CD4-positive, alpha-beta T cell (primary cell): ENCODE results near the gene KCTD21. TPM values are rescaled to one million over a fixed set of nuclear protein-coding genes. Genes with fewer than 3 reads are reported as not detected.
A peak's percentile ranks its signal among the peaks of the same experiment; 100 is the strongest.

Source experiments
- ATAC-seq: fragments of 200-7000 bp; cut with Tn5 transposase; one replicate; pipeline ENCODE4 v1.10.0; 2022; ENCODE audit warnings: mild to moderate bottlenecking; ENCODE audit not compliant: poor library complexity
- CTCF ChIA-PET: fragments of 350-600 bp; sonication (Branson Sonifier 250); formaldehyde crosslinking; loops from one replicate; lab custom pipeline; 2021; ENCODE audit warnings: antibody characterized with exemption, inconsistent platforms; lab: Charles Lee
- POLR2A ChIA-PET: fragments of 350-600 bp; sonication (Branson Sonifier 250); formaldehyde crosslinking; loops from one replicate; lab custom pipeline; 2021; ENCODE audit warnings: antibody characterized with exemption, inconsistent platforms; lab: Charles Lee
- DNase-seq, 14 experiments: peaks; one replicate each; pipeline ENCODE4 v3.0.0-alpha.2; 2013 to 2020; ENCODE audit warnings: mixed read lengths in 2 of 14
- H3K27ac ChIP-seq, 2 donors: one replicate each; pipeline versions ENCODE4 v1.5.1 to v1.7.0; 2013; ENCODE audit warnings: low read length in 2 of 2, low read depth in 1 of 2, mild to moderate bottlenecking in 1 of 2
- H3K27me3 ChIP-seq, 2 experiments: 1 replicate in 1 of 2; 2 replicates in 1 of 2; pipeline versions ENCODE4 v1.6.1 to v1.7.0; 2013; ENCODE audit warnings: low read length in 2 of 2, control low read depth in 1 of 2, mild to moderate bottlenecking in 1 of 2, moderate library complexity in 1 of 2; ENCODE audit not compliant: insufficient read depth in 2 of 2, control insufficient read depth in 1 of 2
- H3K36me3 ChIP-seq: one replicate; pipeline ENCODE4 v1.6.1; 2013; ENCODE audit warnings: low read length, control low read depth; ENCODE audit not compliant: insufficient read depth
- H3K4me1 ChIP-seq: one replicate; pipeline ENCODE4 v1.6.1; 2013; ENCODE audit warnings: low read length, control low read depth; ENCODE audit not compliant: insufficient read depth
- H3K4me3 ChIP-seq: one replicate; pipeline ENCODE4 v1.5.1; 2013; ENCODE audit warnings: mild to moderate bottlenecking, low read length, moderate library complexity
- H3K9me3 ChIP-seq, 2 experiments: 1 replicate in 1 of 2; 2 replicates in 1 of 2; pipeline versions ENCODE4 v1.6.1 to v1.7.0; 2013; ENCODE audit warnings: low read length in 2 of 2, mild to moderate bottlenecking in 2 of 2, control low read depth in 1 of 2, moderate library complexity in 1 of 2; ENCODE audit not compliant: control insufficient read depth in 1 of 2, insufficient read depth in 1 of 2
- H3K27ac Mint-ChIP-seq: one replicate; pipeline ENCODE4 v1.8.0; 2020; ENCODE audit warnings: mixed read lengths
- H3K27me3 Mint-ChIP-seq: one replicate; pipeline ENCODE4 v1.8.0; 2021; ENCODE audit warnings: mixed read lengths
- H3K36me3 Mint-ChIP-seq: one replicate; pipeline ENCODE4 v1.8.0; 2021; ENCODE audit warnings: low read depth, mixed read lengths
- H3K4me1 Mint-ChIP-seq: one replicate; pipeline ENCODE4 v1.8.0; 2021; ENCODE audit warnings: low read depth, mixed read lengths
- H3K4me3 Mint-ChIP-seq: one replicate; pipeline ENCODE4 v1.8.0; 2020; ENCODE audit warnings: mild to moderate bottlenecking, mixed read lengths
- H3K9me3 Mint-ChIP-seq: one replicate; pipeline ENCODE4 v1.8.0; 2020; ENCODE audit warnings: mixed read lengths
- intact Hi-C, 2 experiments: fragments of 100-400 bp; cut with DNase I in 1 of 2; cut with micrococcal nuclease in 1 of 2; formaldehyde crosslinking; loops; one replicate each; pipeline versions ENCODE4 v1.15.1 to v1.9.0; 2023 to 2025; cut with DNase I, micrococcal nuclease
- total RNA-seq, 174 experiments: library from RNA in 2 of 174; stranded (reverse) in 2 of 174; gene quantifications; one replicate each; pipeline ENCODE4 v1.2.3 and lab custom pipeline; 2021 to 2026
- TF ChIP-seq, protein P1 (sequence below): fragments of 200-600 bp; IDR thresholded peaks from one replicate; pipeline ENCODE4 v1.8.0; 2022; ENCODE audit warnings: antibody characterized with exemption, mild to moderate bottlenecking

Gene KCTD21
- total RNA-seq, 2 experiments from 2014 or later: 3.5 to 6.5 TPM

DNA sequence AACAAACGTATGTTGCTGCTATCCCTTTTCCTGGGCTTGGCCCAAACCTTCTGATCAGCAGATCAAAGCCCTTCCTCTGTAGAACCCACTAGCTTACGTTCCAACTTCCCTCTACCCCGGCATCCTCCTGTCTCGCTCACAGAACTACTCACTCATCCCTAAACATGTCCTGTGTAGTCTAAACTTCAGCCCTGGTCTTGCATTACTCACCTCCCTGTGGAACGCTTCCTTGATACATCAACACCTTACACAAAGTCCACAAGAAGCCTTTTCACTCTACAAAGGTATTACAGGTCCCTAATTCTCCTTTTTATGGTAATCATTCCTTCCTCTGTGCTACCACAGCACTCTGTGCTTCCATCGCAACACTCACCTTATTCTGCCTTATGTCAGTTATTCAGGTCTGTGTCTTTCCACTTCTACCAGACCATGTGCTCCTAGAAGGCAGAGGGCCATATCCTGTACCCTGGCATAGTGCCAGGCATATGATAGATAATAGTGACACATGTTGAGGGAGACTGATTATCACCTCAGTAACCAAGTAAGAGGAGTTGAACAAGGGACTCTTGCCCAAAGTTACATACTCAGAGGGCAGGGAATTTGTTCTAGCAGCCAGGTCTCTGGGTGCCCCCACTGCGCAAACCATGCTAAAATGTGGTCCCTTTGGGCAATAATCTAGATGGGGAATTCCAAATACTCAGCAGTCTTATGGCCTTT, 41.9 kb upstream of the KCTD21 start:
- H3K27me3 Mint-ChIP-seq: no peaks in the 10 kb centered on the region
- H3K36me3 ChIP-seq: no peaks in the 10 kb centered on the region
- no peaks in the 10 kb centered on the region for H3K9me3 ChIP-seq
- TF ChIP-seq, protein P1, sequence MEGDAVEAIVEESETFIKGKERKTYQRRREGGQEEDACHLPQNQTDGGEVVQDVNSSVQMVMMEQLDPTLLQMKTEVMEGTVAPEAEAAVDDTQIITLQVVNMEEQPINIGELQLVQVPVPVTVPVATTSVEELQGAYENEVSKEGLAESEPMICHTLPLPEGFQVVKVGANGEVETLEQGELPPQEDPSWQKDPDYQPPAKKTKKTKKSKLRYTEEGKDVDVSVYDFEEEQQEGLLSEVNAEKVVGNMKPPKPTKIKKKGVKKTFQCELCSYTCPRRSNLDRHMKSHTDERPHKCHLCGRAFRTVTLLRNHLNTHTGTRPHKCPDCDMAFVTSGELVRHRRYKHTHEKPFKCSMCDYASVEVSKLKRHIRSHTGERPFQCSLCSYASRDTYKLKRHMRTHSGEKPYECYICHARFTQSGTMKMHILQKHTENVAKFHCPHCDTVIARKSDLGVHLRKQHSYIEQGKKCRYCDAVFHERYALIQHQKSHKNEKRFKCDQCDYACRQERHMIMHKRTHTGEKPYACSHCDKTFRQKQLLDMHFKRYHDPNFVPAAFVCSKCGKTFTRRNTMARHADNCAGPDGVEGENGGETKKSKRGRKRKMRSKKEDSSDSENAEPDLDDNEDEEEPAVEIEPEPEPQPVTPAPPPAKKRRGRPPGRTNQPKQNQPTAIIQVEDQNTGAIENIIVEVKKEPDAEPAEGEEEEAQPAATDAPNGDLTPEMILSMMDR: no peak
- no peak overlapping the region for H3K27ac Mint-ChIP-seq
- ChIA-PET POLR2A (no interaction called here), CTCF (no interaction called here)
- H3K4me1 ChIP-seq: no peaks in the 10 kb centered on the region
- no peaks in the 10 kb centered on the region for H3K9me3 Mint-ChIP-seq
- H3K27ac ChIP-seq: no peak overlapping the region
- H3K4me3 Mint-ChIP-seq: no peak overlapping the region
- H3K4me1 Mint-ChIP-seq: peaks cover 9% of the 10 kb centered on the region
- no peak overlapping the region for H3K4me3 ChIP-seq
- H3K36me3 Mint-ChIP-seq: no peaks in the 10 kb centered on the region
- intact Hi-C loops: no loop called here
- H3K27me3 ChIP-seq: no peaks in the 10 kb centered on the region
- ATAC-seq (no peak), DNase-seq (no peak)

DNA sequence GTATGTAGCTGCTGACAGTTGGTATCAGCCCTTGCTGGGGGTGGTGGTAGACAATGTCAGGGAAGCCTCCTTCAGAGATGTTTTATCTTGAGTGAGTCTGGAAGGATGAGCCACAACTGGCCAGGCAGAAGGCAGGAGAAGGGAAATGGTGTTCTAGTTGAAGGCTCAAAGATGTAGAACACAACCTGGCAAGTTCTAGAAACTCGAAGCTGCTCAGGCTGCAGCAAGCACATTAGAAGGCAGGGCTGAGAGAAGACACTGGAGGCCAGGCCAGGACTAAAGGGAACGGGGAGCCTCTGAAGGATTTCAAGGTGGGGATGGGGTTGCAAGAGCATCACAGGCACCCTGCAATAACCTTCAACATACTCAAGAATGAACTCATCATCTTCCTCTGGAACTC, 40.7 kb upstream of the KCTD21 start:
- no peaks in the 10 kb centered on the region for H3K4me1 ChIP-seq
- POLR2A ChIA-PET: no interaction called here
- Mint-ChIP-seq H3K4me3 (no peak overlapping the region), H3K9me3 (no peaks in the 10 kb centered on the region), H3K27me3 (no peaks in the 10 kb centered on the region), H3K27ac (no peak overlapping the region), H3K4me1 (peaks cover 9% of the 10 kb centered on the region), H3K36me3 (no peaks in the 10 kb centered on the region)
- peaks cover 3% of the 10 kb centered on the region for H3K36me3 ChIP-seq
- H3K27me3 ChIP-seq: no peaks in the 10 kb centered on the region
- no peaks in the 10 kb centered on the region for H3K9me3 ChIP-seq
- TF ChIP-seq, protein P1: no peak
- H3K27ac ChIP-seq: no peak overlapping the region
- no peak overlapping the region for H3K4me3 ChIP-seq
- ATAC-seq (no peak), DNase-seq (no peak)
- intact Hi-C loops: no loop called here
- CTCF ChIA-PET: interaction anchor here (1.3 to 1.6 kb wide), 2 partner anchors 17 to 79 kb away, joined by 3 to 6 read pairs; no protein-coding TSS in a partner anchor

DNA sequence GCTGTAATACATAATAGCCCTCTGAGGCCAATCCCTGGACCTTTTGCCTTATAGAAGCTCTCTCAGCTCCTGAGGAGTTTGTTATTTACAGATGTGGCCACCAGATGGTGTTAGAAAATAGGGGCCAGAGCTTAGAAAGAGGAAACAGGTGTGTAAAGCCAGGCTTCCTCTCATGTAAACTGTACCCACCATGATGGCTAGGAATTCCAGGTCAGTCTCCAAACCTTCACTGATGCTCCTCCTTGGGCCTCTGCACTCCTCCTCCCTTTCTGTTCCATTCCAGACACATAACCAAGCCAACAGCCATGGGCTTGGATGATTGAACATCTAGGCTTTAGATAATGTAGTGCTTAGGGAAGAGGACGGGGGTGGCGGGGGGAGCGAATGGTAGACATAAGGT, 40.0 kb upstream of the KCTD21 start:
- intact Hi-C loops: no loop called here
- Histone ChIP-seq H3K4me3 (no peak overlapping the region), H3K4me1 (peaks cover under 1% of the 10 kb centered on the region), H3K36me3 (peaks cover 3% of the 10 kb centered on the region), H3K27ac (no peak overlapping the region), H3K9me3 (no peaks in the 10 kb centered on the region), H3K27me3 (no peaks in the 10 kb centered on the region)
- Mint-ChIP-seq H3K9me3 (no peaks in the 10 kb centered on the region), H3K36me3 (no peaks in the 10 kb centered on the region), H3K27me3 (no peaks in the 10 kb centered on the region), H3K4me1 (peaks cover 12% of the 10 kb centered on the region), H3K27ac (no peak overlapping the region), H3K4me3 (no peak overlapping the region)
- CTCF ChIA-PET: interaction anchor here (0.6 to 1.6 kb wide), 9 partner anchors 10 to 336 kb away, joined by 3 to 6 read pairs (median 4); no protein-coding TSS in a partner anchor
- peak; percentile 64 for ATAC-seq
- TF ChIP-seq, protein P1: peak; percentile 22
- peak in 4 of 14 experiments; percentile 15 to 53 (median 41) for DNase-seq
- POLR2A ChIA-PET: no interaction called here
